PC-3 (cell line): ENCODE measurements around the gene SLC18A2. TPM values are rescaled to one million over a fixed set of nuclear protein-coding genes. Genes with fewer than 3 reads are reported as not detected.

ENCODE experiments used
- ATAC-seq: fragments of 200-7000 bp; cut with Tn5 transposase; 2 replicates; pipeline ENCODE4 v1.9.1; 2020; ENCODE audit warnings: mild to moderate bottlenecking, moderate library complexity
- BruUV-seq: library from RNA; stranded (reverse); fragments of 400-500 nt; replicated peaks from 2 replicates; lab custom pipeline; 2021; lab: Mats Ljungman, UMichigan
- CTCF ChIA-PET: fragments of 300-600 bp; sonication (Branson Sonifier 250); formaldehyde crosslinking; loops from one replicate; lab custom pipeline; 2022; ENCODE audit warnings: antibody characterized with exemption; lab: Charles Lee
- POLR2A ChIA-PET: fragments of 300-600 bp; sonication (Branson Sonifier 250); formaldehyde crosslinking; loops from one replicate; lab custom pipeline; 2022; ENCODE audit warnings: antibody characterized with exemption; ENCODE audit not compliant: unreplicated experiment; lab: Charles Lee
- DNase-seq: peaks from one replicate; pipeline ENCODE4 v3.0.0-alpha.2; 2015
- H2AFZ ChIP-seq: fragments of 300-600 bp; sonication (generic); 2 replicates; pipeline ENCODE4 v1.6.0; 2016; ENCODE audit warnings: antibody characterized with exemption, low read length
- H3F3A ChIP-seq: fragments of 300-600 bp; sonication (generic); one replicate; pipeline ENCODE4 v1.6.0; 2017; ENCODE audit warnings: antibody characterized with exemption, low read length, control low read depth, mild to moderate bottlenecking; ENCODE audit not compliant: unreplicated experiment
- H3K27ac ChIP-seq: fragments of 300-600 bp; sonication (generic); 2 replicates; pipeline ENCODE4 v1.5.1; 2016; ENCODE audit warnings: mild to moderate bottlenecking, low read length
- H3K27me3 ChIP-seq: fragments of 300-600 bp; sonication (generic); 2 replicates; pipeline ENCODE4 v1.6.1; 2016; ENCODE audit warnings: low read length, mixed read lengths
- H3K36me3 ChIP-seq: fragments of 300-600 bp; sonication (generic); 2 replicates; pipeline ENCODE4 v1.6.1; 2016; ENCODE audit warnings: low read depth, mixed run types, low read length, mixed read lengths
- H3K4me1 ChIP-seq: fragments of 300-600 bp; sonication (generic); 2 replicates; pipeline ENCODE4 v1.5.1; 2016; ENCODE audit warnings: low read length; ENCODE audit not compliant: insufficient read depth
- H3K4me2 ChIP-seq: fragments of 300-600 bp; sonication (generic); 2 replicates; pipeline ENCODE4 v1.6.0; 2016; ENCODE audit warnings: low read length
- H3K4me3 ChIP-seq: fragments of 300-600 bp; sonication (generic); 2 replicates; pipeline ENCODE4 v1.5.1; 2016; ENCODE audit warnings: mild to moderate bottlenecking, low read length, mixed read lengths
- H3K79me2 ChIP-seq: fragments of 300-600 bp; sonication (generic); 2 replicates; pipeline ENCODE4 v1.6.1; 2017; ENCODE audit warnings: low read length, mixed read lengths
- H3K9ac ChIP-seq: fragments of 300-600 bp; sonication (generic); 2 replicates; pipeline ENCODE4 v1.6.0; 2016; ENCODE audit warnings: mild to moderate bottlenecking, low read length
- H3K9me2 ChIP-seq: fragments of 300-600 bp; sonication (generic); replicated peaks from 2 replicates; pipeline ENCODE4 v1.6.1; 2016; ENCODE audit warnings: mixed run types, low read length, mixed read lengths
- H3K9me3 ChIP-seq: fragments of 300-600 bp; sonication (generic); 2 replicates; pipeline ENCODE4 v1.6.1; 2016; ENCODE audit warnings: low read length, mixed read lengths
- H4K20me1 ChIP-seq: fragments of 300-600 bp; sonication (generic); 2 replicates; pipeline ENCODE4 v1.6.1; 2016; ENCODE audit warnings: low read length, mixed read lengths
- CTCF ChIP-seq: fragments of 300-600 bp; sonication (generic); conservative IDR thresholded peaks from 2 replicates; pipeline ENCODE4 v1.5.1; 2017; ENCODE audit warnings: antibody characterized with exemption, low read depth, mild to moderate bottlenecking, low read length
- EZH2 ChIP-seq: fragments of 300-600 bp; sonication (generic); IDR thresholded peaks from one replicate; pipeline ENCODE4 v1.6.1; 2017; ENCODE audit warnings: antibody characterized with exemption, mild to moderate bottlenecking, low read length; ENCODE audit not compliant: unreplicated experiment
- EZH2phosphoT487 ChIP-seq: fragments of 300-600 bp; sonication (generic); IDR thresholded peaks from 2 replicates; pipeline ENCODE4 v1.6.1; 2018; ENCODE audit warnings: mild to moderate bottlenecking, antibody characterized with exemption, low read length, borderline replicate concordance
- intact Hi-C: fragments of 100-400 bp; cut with micrococcal nuclease; formaldehyde crosslinking; loops from 2 replicates; pipeline ENCODE4 v1.9.0; 2023
- total RNA-seq: library from RNA; depleted of rRNA; stranded (reverse); fragments of >200 nt; gene quantifications from 2 replicates; pipeline ENCODE4 v1.2.3, GENCODE V29; 2014

SLC18A2 gene
- total RNA-seq, 1 experiment from 2014 or later, result not detected

DNA sequence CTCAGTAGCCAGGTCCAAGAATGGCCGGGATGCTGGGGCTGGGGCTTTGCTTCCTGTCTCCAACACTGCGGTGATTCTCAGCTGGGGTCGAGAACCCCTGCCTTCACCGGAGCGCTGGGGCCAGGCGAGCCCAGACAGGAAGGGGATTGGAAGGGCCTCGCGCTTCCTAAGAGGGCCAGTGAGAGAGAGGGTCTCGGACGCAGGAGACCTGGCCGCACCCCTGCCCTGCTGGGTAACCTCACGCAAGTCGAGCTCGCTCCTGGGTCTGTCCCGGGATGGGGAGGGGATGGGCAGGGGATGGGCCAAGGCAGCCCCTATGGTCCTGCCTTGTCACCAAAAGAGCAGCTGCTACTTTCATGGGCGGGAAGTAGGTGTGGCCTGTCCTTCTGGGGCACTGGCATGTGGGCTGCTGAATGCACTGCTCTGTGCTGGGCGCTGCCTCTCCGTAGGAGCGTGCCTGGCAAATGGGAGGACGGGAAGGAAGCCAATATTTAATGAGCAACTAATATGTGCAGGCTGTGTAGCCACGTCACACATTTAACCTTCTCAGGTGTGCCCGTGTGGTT lies 23.6 kb upstream of the SLC18A2 start:
- Histone ChIP-seq H3K9me3 (no peaks in the 10 kb centered on the region), H4K20me1 (no peaks in the 10 kb centered on the region), H3K9ac (no peak overlapping the region), H3F3A (no peaks in the 10 kb centered on the region), H3K4me3 (peak overlapping the region; percentile 67), H3K27ac (no peak overlapping the region), H2AFZ (peak overlapping the region; percentile 96), H3K27me3 (no peaks in the 10 kb centered on the region), H3K79me2 (no peaks in the 10 kb centered on the region), H3K4me1 (peaks cover 12% of the 10 kb centered on the region), H3K36me3 (no peaks in the 10 kb centered on the region), H3K9me2 (no peaks in the 10 kb centered on the region), H3K4me2 (peak overlapping the region; percentile 94)
- intact Hi-C loops, result loop anchor here (1.0 to 2.0 kb wide), 2 partner anchors 103 to 262 kb away; no protein-coding TSS in a partner anchor
- no peak for TF ChIP-seq CTCF
- no peak for TF ChIP-seq EZH2phosphoT487
- no peak for TF ChIP-seq EZH2
- DNase-seq (peak; percentile 5), ATAC-seq (peak; percentile 43)
- POLR2A ChIA-PET, result no interaction called here
- BruUV-seq, result no TSS peak
- CTCF ChIA-PET, result interaction anchor here (1.9 kb wide), 1 partner anchor 102 kb away, joined by 26 read pairs; no protein-coding TSS in a partner anchor

DNA sequence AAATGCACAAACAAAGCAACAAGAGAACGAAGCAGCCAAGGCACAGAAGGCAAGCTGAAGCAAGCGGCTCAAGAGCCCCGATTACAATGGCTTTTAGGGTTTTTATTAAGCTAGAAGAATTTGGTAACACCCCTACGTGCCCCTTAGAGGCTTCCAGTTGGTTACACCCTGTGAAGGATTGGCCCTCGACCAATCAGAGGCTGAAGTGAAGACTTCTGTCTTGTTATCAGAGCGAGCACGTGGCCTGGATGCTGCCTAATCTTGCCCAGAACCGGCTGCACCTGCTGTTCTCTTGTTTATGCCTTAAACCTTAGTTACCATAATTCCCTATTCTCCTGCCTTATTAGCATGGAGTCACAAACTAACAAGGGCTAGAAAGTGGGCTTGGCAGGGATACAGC lies 22.3 kb upstream of the SLC18A2 start:
- no peaks in the 10 kb centered on the region for H3K9me3 ChIP-seq
- H3K27me3 ChIP-seq, result no peaks in the 10 kb centered on the region
- H3K9me2 ChIP-seq, result no peaks in the 10 kb centered on the region
- intact Hi-C loops, result no loop called here
- no peak overlapping the region for H3K4me2 ChIP-seq
- no peaks in the 10 kb centered on the region for H4K20me1 ChIP-seq
- DNase-seq (no peak), ATAC-seq (no peak)
- H3K79me2 ChIP-seq, result no peaks in the 10 kb centered on the region
- no peaks in the 10 kb centered on the region for H3K36me3 ChIP-seq
- ChIA-PET CTCF (no interaction called here), POLR2A (no interaction called here)
- peaks cover 12% of the 10 kb centered on the region for H3K4me1 ChIP-seq
- BruUV-seq, result no TSS peak
- no peak overlapping the region for H3K4me3 ChIP-seq
- no peak overlapping the region for H3K27ac ChIP-seq
- H3K9ac ChIP-seq, result no peak overlapping the region
- H2AFZ ChIP-seq, result no peak overlapping the region
- H3F3A ChIP-seq, result no peaks in the 10 kb centered on the region
- TF ChIP-seq EZH2phosphoT487 (no peak), EZH2 (no peak), CTCF (no peak)

GRCh38 chr10:117221156-117221711 lies 19.7 kb upstream of the SLC18A2 start:
- BruUV-seq, result no TSS peak
- peak overlapping the region; percentile 61 for H3K4me2 ChIP-seq

More at GRCh38 chr10:117221156-117221711, 19.7 kb upstream of the SLC18A2 start:
- H3K4me3 ChIP-seq, result no peak overlapping the region
- peaks cover 12% of the 10 kb centered on the region for H3K4me1 ChIP-seq
- no peaks in the 10 kb centered on the region for H3K79me2 ChIP-seq
- DNase-seq (peak; percentile 77), ATAC-seq (peak; percentile 78)
- no peaks in the 10 kb centered on the region for H3K36me3 ChIP-seq
- TF ChIP-seq CTCF (no peak), EZH2phosphoT487 (no peak), EZH2 (no peak)
- no peaks in the 10 kb centered on the region for H3K9me3 ChIP-seq
- no peaks in the 10 kb centered on the region for H3F3A ChIP-seq
- intact Hi-C loops, result no loop called here
- no peaks in the 10 kb centered on the region for H4K20me1 ChIP-seq
- ChIA-PET CTCF (interaction anchor here (0.5 to 1.0 kb wide), 3 partner anchors 47 to 99 kb away, joined by 3 to 6 read pairs (median 3); no protein-coding TSS in a partner anchor), POLR2A (no interaction called here)
- H3K9ac ChIP-seq, result no peak overlapping the region
- H2AFZ ChIP-seq, result 0 out of 2 replicates have a peak overlapping the region, but pooled peaks have one; percentile 22
- no peak overlapping the region for H3K27ac ChIP-seq
- H3K9me2 ChIP-seq, result no peaks in the 10 kb centered on the region
- no peaks in the 10 kb centered on the region for H3K27me3 ChIP-seq
